ENCODE data around the gene C5.

C5 gene

DNA sequence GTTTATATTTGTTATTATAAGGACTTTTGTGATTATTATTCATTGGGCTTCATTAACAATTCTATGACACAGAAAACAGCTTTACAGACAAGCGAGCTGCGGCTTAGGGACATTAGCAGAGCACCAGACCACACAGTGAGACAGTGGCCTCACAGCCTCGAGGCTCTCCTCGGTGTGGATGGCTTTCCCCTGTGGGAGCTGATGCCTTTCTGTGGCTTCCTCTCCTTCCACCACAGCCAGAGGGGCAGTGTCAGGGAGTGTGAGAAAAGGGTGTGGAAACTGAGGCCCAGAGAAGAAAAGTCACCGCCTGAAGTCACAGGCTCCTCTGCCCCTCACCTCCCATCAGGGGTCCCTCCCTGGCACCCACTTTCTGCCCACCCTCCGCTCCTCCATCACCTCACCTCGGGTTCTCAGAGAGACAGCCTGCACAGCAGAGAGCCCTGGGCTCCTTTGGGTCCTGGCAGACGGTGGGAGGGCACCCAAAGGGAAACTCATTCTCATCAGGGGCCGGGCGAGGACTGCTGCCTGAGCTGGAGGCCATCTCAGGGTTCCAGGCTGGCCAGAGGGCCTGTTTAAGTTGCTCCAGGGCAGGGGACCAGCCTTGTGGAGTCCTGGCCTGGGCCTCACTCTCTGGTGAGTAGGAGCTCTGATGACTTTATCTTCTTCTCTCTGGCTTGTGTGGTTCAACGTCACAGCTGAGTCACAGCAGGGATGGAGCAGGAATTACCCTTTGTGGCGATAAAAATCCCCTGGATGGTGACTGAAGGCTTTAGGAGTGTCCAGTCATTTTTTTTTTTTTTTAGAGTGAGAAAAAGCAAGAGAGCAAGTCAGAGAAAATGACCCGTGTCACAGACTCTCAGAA is 124.3 kb downstream of the C5 start:
- no peak for DNase-seq (ENCODE audit: low read depth in 2 of 2)

GRCh38 chr9:120924698-120925534 is 125.2 kb downstream of the C5 start:
- DNase-seq (ENCODE audit: low read depth in 2 of 2) = no peak

DNA sequence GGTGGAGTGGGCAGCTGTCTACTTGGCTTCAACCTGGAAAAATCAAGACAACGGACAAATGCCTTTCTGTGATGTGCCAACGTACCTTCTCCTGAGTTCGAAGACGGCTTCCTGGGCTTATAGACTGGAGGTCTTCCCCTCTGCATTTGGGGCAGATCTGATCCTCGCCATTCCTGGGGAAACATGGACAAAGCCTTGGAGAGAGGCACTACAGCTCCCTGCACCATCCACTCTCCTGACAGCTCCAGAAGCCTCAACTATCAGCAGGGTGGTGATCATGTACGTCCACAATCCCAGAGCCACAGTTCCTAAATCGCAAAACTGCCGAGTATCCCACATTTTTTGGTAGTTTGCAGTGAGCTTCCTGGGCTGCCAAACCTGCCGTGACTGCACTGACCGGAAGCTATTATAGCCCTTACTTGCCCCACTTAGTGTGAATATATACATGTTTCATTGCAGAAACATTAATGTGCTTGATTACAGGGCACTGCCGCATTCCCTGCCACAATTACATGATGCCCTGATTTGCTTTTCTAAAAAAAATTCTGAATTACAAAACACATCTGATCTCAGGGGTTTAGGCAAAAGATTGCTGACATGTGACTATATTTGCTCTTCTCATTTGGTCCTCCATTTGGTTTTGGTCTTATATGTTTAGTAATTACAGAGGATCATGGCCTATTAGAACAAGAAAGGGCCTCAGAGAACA is 126.3 kb downstream of the C5 start:
- no peak for DNase-seq (ENCODE audit: low read depth in 2 of 2)

DNA sequence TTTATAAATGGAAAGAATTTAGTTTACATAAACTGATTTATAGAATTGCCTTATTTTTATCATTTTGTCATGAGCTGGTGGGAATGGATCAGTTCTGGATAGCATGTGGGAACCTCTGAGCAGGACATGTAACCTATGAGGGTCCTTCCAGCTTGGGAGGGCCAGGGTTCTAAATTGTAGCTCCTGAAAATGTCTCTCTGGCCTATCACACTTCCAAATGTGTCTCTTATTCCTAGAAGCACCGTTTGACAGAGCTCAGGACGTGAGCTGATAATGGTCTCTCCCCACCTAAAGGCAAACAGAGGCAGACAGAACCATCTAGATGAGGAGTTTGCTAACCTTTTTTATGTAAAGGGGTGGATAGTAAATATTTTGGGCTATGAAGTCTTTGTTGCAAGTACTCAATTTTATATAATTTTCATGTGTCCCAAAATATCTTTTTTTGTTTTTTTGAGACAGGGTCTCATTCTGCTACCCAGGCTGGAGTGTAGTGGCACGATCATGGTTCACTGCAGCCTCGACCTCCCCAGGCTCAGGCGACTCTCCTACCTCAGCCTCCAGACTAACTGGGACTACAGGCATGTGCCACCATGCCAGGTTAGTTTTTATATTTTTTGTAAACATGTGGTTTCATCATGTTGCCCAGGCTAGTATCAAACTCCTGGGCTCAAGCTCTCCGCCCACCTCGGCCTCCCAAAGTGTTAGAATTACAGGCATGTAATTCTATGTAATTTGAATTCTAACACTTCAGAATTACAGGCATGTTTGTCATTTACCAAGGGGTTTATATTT is 127.5 kb downstream of the C5 start:
- DNase-seq (ENCODE audit: low read depth in 2 of 2) = no peak

DNA sequence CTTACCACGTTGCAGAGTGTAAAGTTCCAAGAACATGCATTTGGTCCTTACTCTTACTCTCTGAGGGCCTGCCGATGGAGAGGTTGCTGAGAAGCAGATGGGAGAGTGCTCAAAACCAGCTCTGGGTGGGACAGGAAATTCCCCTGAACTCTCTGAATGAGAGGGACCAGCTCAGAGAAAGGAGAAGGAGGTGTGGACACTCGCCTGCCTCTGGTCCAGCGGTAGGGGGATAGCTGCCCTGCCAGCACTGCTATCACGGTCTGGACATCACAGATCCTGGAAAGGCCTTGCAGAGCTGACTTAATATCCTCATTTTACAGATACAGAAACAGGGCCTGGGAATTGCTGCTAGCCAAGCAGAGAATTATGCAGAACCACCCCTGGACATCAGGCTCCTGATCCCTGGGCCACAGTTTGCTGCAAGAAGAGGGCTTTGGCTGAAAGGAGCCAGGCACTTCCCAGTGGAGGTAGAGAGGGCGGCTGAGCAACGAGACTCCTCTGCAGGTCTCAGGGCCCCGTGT is 128.4 kb downstream of the C5 start:
- DNase-seq (ENCODE audit: low read depth in 2 of 2) = no peak

DNA sequence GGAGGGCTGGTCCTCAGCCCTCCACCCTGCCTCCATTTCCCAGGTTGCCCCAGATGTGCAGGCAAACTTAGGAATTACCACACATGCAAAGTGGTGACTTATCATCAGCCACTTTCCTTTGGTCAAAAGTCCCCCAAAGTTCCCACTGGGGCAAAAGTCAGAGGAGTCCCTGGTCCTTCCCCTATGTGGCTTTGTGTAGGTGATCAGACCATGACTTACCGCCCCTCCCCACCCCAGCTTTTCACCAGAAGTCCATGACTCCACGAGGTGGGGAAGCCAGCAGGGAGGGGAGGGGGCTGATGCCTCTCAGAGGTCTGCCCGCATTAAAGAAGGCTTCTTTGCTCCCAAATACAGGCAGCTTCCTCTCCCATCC is 129.3 kb downstream of the C5 start:
- DNase-seq (ENCODE audit: low read depth in 2 of 2) = no peak

DNA sequence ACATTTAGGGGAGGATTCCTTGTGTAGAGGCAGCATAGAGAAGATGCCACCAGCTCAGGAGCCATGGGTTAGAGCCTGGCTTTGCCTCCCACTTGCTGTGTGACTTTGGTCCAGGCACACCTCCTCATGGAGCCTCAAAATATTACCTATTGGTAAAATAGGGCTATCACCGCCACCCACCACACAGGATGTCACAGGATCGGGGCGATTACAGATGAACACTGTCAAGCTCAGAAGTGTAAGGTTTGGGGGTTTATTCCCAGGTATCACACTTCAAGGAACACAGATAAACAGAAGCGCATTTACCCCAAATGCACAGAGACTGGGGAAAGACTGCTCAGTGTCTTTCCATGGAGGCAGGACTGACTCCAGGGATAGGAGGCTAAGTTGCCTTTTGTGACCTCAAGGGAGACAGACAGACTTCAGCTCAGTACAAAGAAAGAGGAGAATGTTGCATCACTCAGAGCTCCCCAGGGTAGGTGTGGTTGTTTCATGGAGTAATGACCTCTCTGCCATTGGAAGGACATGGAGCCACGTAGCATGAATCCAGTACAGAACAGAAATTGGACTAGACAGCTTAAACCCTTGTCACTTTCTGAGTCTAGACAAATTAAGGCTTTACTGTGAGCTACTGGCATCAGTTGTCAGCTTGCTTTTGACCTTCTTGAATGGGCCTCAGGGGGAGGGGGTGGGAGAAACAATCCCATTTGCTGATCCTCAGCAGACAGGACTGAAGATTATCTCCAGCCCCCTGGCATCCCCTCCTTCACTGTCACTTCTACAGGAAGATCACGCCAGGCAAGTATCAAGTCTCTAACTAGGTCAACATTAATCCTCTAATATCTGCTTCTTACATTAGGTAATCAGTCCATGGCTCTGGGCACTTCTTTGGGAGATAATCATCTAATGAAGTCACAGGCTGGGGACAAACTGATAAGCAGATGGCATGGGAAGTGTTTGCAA is 130.0 kb downstream of the C5 start:
- no peak for DNase-seq (ENCODE audit: low read depth in 2 of 2)

GRCh38 chr9:120918931-120919842 is 130.9 kb downstream of the C5 start:
- no peak for DNase-seq (ENCODE audit: low read depth in 2 of 2)

DNA sequence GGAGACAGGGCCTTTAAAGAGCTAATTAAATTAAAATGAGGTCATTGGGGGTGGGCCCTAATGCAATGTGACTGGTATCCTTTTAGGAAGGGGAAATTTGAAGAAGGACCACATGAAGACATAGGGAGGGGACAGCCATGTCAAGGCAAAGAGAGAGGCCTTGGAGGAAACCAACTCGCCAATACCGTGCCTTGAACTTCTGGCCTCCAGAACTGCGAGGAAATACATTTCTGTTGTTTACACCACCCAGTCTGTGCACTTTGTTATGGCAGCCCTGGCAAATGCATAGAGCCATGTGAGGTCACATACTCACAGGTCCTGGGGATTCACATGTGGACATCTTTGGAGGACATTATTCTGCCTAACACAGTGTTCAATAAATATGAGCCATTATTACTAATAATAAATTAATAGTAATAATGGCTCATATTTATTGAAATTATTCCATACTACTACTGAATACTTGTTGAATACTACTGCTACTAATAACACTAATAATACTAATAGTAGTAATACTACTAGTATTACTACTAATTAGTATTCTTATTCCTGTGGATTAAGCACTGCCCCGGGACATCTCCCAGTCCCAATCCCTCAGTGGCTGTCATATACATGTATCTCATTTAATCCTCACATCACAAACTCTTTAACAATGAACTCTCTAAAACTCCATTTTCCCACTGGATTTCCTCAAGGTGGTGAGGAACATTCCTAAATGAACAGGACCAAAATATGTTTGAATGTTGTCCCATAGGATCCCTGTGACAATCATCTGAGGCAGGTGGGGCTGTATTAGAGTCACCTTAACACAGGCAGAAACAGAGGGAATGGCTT is 131.9 kb downstream of the C5 start:
- no peak for DNase-seq (ENCODE audit: low read depth in 2 of 2)

DNA sequence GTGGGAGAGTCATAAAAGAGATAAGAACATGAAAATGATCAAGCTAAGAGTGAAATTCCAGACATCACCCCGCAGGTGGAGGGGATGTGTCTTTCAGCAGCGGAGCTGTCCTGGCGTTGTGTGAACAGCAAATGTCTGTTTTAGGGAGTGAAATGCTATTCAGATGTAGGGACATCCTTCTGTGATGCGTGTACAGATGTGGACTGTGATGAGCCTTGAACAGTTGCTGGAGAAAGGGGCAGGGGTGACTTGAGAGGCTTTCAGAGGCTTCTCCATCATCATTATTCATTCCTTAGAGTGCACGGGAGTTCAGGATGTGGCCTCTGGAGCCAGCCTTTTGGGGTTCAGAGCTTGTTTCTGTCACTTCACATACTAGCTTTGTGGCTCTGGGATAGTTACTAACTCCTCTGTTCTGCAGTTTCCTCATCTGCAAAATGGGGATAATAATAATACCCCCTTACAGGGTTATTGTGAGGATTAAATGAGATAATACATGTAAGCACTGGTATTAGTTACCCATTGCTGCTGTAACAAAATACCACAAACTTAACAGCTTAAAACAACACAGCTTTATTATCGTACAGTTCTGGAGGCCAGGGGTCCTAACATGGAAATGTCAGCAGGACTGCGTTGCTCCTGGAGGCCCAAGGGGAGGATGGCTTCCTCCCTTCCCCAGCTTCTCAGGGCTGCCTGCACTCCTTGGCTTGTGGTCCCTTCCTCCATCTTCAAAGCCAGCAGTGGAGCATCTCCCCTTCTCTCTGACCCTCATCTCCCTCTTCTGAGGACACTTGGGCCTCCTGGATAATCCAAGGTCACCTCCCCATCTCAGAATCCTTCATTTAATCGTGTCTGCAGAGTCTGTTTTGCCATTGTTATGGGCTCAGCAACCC is 132.8 kb downstream of the C5 start:
- DNase-seq (ENCODE audit: low read depth in 2 of 2) = no peak

GRCh38 chr9:120916588-120916987 is 133.5 kb downstream of the C5 start:
- DNase-seq (ENCODE audit: low read depth in 2 of 2) = no peak

GRCh38 chr9:120915854-120916470 is 134.1 kb downstream of the C5 start:
- DNase-seq (ENCODE audit: low read depth in 2 of 2) = no peak

DNA sequence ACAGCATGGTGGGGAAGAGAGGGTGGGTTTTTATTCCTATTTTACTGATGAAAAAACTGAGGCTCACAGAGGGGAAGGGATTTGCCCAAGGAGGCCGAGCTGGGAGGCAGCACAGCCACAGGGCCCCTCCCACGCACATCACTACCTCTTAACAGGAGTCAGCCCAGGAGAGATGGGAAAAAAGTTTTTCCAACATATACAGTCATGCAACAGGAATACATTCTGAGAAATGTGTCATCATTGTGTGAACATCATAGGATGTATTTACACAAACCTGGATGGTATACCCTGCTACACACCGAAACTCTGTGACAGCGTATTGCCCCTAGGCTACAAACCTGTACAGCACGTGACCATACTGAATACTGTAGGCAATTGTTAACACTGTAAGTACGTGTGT is 135.1 kb downstream of the C5 start:
- DNase-seq (ENCODE audit: low read depth in 2 of 2) = no peak

DNA sequence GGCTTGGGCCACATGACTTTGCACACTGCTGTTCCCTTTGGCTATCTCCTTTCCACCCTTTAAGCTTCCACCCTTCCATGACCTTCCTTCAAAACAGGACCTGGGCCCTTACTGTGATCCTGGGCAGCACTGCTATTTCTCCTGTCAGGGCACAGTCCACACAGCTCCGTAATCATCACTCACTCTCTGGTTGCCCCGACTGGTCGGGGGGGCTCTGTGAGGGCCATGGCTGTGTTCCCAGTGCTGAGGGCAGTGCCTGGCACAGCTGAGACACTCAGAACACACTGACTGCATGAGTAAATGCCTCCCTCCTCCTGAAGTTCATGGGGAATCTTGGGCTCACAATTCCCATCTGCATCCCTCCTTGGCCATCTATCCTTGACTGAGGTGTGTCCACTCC is 135.7 kb downstream of the C5 start:
- DNase-seq (ENCODE audit: low read depth in 2 of 2) = no peak

DNA sequence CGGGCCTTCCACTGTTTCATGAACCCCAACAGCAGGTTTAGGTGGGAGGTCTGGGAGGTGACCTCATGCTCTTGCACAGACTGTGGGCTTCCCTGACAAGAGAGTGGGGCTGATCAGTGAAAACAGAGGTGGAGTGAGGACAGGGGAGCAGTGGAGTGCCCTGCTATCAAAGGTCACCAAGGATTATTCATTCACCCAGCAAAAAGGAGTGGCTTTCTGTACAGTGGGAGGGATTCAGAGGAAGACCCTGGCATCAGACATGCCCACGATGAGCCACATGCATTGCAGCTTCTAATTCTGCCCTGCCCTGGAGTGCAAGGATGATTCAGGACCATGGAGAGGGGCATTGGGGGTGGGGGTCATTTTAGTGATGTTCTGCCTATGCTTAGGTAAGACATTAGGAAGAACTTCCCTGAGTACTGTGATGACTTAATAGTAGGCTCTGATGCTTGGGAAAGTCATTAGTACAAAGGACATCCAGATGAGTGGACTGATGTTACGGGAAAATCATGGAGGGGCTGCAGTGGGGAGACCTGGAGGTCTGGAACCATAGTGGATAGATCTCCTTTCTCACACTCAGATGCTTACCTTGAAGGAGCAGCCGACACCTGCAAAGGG is 136.3 kb downstream of the C5 start:
- no peak for DNase-seq (ENCODE audit: low read depth in 2 of 2)

DNA sequence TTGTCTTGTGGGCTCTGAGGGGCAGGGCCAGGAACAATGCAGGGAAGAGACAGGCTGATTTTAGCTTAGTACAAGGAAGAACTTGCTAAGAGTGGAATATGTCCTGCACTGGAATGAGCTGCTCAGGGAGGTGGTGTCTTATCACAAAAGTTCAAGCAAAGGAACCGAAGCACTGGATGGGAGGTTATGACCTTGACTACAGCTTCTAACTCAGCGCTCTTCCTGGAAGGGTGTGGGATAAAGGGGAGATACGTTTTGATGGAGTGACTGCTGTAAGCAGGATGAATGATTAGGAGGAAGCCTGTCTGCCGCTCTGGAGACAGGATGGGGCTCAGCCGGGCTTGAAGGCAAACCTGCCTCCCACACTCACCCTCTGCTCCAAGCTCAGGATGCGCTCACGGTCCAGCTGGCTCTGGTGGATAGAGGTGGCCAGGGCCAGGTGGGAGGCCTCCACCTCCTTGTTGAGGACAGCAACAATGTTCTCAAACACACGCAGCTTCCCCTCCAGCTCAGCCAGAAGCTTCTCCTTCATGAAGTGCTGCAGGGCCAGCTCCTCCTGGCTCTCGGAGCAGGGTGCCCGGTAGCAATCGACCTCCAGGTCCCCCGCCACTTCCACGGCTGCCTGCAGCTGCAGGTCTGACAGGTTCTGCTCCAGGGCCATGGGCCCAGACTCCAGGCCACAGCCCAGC is 137.0 kb downstream of the C5 start:
- no peak for DNase-seq (ENCODE audit: low read depth in 2 of 2)

All from fibroblast of skin of left quadriceps (primary cell).